Kidney (tissue), 14 donors: Measurements from ENCODE around the gene PNLIPRP2. TPM values are rescaled to one million over a fixed set of nuclear protein-coding genes. Genes with fewer than 3 reads are reported as not detected.

Experiments
- DNase-seq, 5 donors: peaks; one replicate each; pipeline ENCODE4 v3.0.0-alpha.2; 2013 to 2020
- FAIRE-seq: peaks from 2 replicates; lab custom pipeline; 2012; peaks lifted over from hg19 to GRCh38; lab: Jason Lieb, UNC
- H3K27ac ChIP-seq, 2 donors: one replicate each; pipeline ENCODE4 v1.7.0; 2013; ENCODE audit warnings: low read depth in 2 of 2, low read length in 2 of 2, inconsistent platforms in 1 of 2
- H3K27me3 ChIP-seq: one replicate; pipeline ENCODE4 v1.7.1; 2013; ENCODE audit warnings: low read length, inconsistent platforms; ENCODE audit not compliant: control insufficient read depth, insufficient read depth
- H3K36me3 ChIP-seq, 3 donors: one replicate each; pipeline versions ENCODE4 v1.7.0 to v1.7.1; 2013; ENCODE audit warnings: low read length in 3 of 3, control low read depth in 1 of 3, inconsistent platforms in 1 of 3; ENCODE audit not compliant: insufficient read depth in 3 of 3, control insufficient read depth in 2 of 3
- H3K4me1 ChIP-seq, 3 donors: one replicate each; pipeline versions ENCODE4 v1.7.0 to v1.7.1; 2013; ENCODE audit warnings: low read length in 3 of 3, inconsistent platforms in 1 of 3, low read depth in 1 of 3; ENCODE audit not compliant: control insufficient read depth in 2 of 3, insufficient read depth in 2 of 3
- H3K4me3 ChIP-seq, 3 donors: one replicate each; pipeline versions ENCODE4 v1.7.0 to v1.8.1; 2013; ENCODE audit warnings: low read length in 3 of 3, control low read depth in 1 of 3, inconsistent platforms in 1 of 3
- H3K9ac ChIP-seq, 3 donors: one replicate each; pipeline versions ENCODE4 v1.7.0 to v1.7.1; 2013; ENCODE audit warnings: low read length in 3 of 3, control low read depth in 1 of 3, inconsistent platforms in 1 of 3
- H3K9me3 ChIP-seq, 3 donors: one replicate each; pipeline versions ENCODE4 v1.7.0 to v1.7.1; 2013; ENCODE audit warnings: low read length in 3 of 3, control low read depth in 1 of 3, inconsistent platforms in 1 of 3; ENCODE audit not compliant: control insufficient read depth in 2 of 3, insufficient read depth in 1 of 3
- intact Hi-C: fragments of 100-400 bp; cut with DNase I; formaldehyde crosslinking; loops from one replicate; pipeline ENCODE4 v1.11.1; 2022
- polyA plus RNA-seq: library from polyadenylated mRNA; stranded (reverse); fragments of 350-450 nt; fragmentation: Illumina TruSeq; extraction: RNeasy Lipid Tissue Mini Kit (QIAGEN cat#74804); gene quantifications from one replicate; pipeline ENCODE4 v1.2.3, GENCODE V29; 2014; ENCODE audit warnings: low read depth, low replicate concordance; ENCODE audit not compliant: insufficient read depth
- total RNA-seq: library from RNA; stranded (reverse); fragmentation: NEBNext Ultra II Directional; extraction: Animal tissue kit (Norgen Biotek cat#: 25700); gene quantifications from one replicate; pipeline ENCODE4 v1.2.1, GENCODE V29; 2021
- TF ChIP-seq, protein P1 (sequence below): IDR thresholded peaks from 3 replicates; pipeline ENCODE4 v1.5.1; 2012; ENCODE audit warnings: mild to moderate bottlenecking, moderate library complexity, borderline replicate concordance; ENCODE audit not compliant: insufficient read depth; ENCODE audit errors: extremely low read depth
- donor health status: control.
- donor health status: control.
- donor health status: control.
- donor health status: control.
- donor health status: control.
- donor health status: DM: yes; HTN: yes; CAD: no.
- donor health status: Normal renal cell carcinoma (clear cell type).

The PNLIPRP2 gene
- total and polyA plus RNA-seq, 2 donors from 2014 or later: not detected

DNA sequence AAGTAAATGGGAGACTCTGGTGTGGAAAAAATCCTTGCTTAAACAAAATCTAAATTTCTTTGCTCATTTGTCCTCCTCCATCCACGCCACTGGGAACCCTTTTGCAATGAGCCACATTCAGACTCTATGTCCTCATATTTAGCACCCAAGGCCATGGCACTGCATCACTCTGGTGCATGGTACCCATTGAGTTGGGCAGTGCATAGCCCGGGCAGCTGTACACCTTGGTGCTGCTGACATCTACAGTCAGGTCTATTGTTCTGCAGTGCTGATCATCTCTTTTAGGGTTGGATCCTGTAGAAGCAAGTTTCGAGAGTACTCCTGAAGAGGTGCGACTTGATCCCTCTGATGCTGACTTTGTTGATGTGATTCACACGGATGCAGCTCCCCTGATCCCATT is 23.2 kb upstream of the PNLIPRP2 start:
- H3K27ac ChIP-seq: no peak overlapping the region
- no peaks in the 10 kb centered on the region for H3K4me1 ChIP-seq
- H3K4me3 ChIP-seq: no peak overlapping the region
- no peaks in the 10 kb centered on the region for H3K9me3 ChIP-seq
- FAIRE-seq: no peak
- TF ChIP-seq, protein P1, sequence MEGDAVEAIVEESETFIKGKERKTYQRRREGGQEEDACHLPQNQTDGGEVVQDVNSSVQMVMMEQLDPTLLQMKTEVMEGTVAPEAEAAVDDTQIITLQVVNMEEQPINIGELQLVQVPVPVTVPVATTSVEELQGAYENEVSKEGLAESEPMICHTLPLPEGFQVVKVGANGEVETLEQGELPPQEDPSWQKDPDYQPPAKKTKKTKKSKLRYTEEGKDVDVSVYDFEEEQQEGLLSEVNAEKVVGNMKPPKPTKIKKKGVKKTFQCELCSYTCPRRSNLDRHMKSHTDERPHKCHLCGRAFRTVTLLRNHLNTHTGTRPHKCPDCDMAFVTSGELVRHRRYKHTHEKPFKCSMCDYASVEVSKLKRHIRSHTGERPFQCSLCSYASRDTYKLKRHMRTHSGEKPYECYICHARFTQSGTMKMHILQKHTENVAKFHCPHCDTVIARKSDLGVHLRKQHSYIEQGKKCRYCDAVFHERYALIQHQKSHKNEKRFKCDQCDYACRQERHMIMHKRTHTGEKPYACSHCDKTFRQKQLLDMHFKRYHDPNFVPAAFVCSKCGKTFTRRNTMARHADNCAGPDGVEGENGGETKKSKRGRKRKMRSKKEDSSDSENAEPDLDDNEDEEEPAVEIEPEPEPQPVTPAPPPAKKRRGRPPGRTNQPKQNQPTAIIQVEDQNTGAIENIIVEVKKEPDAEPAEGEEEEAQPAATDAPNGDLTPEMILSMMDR: no peak
- no peak for DNase-seq
- H3K9ac ChIP-seq: no peak overlapping the region
- H3K36me3 ChIP-seq: no peaks in the 10 kb centered on the region
- H3K27me3 ChIP-seq: no peaks in the 10 kb centered on the region
- intact Hi-C loops: no loop called here

DNA sequence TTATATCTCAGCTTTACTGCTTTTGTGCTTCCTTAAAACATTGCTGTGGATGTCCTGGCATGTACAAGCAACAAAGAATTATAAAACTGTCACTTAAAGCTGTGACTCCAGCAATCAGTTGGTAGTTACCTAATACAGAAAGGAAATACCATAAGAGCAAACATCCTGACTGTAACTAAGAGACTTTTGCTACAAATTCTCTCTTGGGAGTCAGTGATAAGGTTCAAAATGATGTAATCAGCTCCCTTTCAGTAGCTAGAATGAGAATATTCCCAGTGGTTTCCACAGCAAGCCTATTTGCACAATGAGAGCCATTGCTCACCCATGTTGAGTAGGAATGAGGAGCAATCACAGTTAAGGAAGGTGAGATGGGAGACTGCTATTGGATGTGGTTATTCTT is 22.4 kb upstream of the PNLIPRP2 start:
- TF ChIP-seq, protein P1: no peak
- peak in 1 of 5 donors; percentile 15 for DNase-seq

DNA sequence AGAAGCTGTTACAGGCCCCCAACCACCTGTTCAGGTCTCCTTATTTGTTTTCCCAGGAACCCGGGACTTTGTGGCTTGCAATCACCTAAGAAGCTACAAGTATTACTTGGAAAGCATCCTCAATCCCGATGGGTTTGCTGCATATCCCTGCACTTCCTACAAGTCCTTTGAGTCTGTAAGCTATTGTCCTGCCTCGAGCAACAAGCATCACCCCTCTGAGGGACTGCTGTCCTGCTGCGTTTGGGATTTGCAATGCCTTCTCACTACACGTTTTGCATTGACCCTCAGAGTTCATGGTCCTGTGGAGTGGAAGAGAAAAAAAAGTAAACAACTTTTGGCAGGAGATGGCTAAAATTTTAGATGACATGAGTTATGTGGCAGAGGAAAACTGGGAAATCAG is 20.8 kb upstream of the PNLIPRP2 start:
- DNase-seq (no peak), FAIRE-seq (no peak)
- H3K9ac ChIP-seq: no peak overlapping the region
- no peak overlapping the region for H3K27ac ChIP-seq
- no peaks in the 10 kb centered on the region for H3K9me3 ChIP-seq
- no peaks in the 10 kb centered on the region for H3K4me1 ChIP-seq
- intact Hi-C loops: no loop called here
- no peaks in the 10 kb centered on the region for H3K27me3 ChIP-seq
- no peak overlapping the region for H3K4me3 ChIP-seq
- TF ChIP-seq, protein P1: no peak
- H3K36me3 ChIP-seq: no peaks in the 10 kb centered on the region

More for the DNA sequence above, 22.4 kb upstream of the PNLIPRP2 start:
- Histone ChIP-seq H3K27ac (no peak overlapping the region), H3K9me3 (no peaks in the 10 kb centered on the region), H3K9ac (no peak overlapping the region), H3K4me3 (no peak overlapping the region), H3K27me3 (no peaks in the 10 kb centered on the region), H3K36me3 (no peaks in the 10 kb centered on the region), H3K4me1 (no peaks in the 10 kb centered on the region)
- intact Hi-C loops: no loop called here
- FAIRE-seq: no peak

DNA sequence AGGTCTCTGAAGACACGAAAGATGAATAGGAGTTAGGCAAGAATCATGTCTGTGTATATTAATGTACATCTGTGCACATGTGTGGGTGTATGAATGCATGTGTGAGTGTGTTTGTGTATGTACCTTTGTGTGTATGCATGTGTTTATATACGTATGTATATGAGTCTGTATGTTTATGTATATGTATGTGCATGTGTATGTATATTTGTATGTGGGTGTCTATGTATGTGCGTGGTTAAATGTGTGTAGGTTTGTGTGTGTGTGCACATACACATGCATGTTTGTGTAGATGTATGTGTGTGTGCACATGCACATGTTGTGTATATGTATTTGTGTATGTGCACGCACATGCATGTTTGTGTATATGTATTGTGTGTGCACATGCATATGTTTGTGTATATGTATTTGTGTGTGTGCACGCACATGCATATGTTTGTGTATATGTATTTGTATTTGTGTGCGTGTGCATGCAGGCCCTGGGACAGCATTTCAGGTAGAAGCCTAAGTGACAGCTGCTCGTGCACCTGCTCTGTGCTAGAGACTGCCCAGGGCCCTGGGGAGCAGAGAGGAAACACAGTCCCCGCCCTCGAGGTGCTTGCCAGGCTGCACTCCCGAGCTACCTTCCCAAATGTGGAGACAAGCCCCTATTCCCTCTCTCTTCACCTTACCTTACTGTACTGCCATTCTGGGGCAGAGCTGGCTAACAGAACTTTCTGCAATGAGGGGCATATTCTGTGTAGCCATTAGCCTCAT is 17.9 kb upstream of the PNLIPRP2 start:
- H3K4me3 ChIP-seq: no peak overlapping the region
- H3K27me3 ChIP-seq: no peaks in the 10 kb centered on the region
- TF ChIP-seq, protein P1: no peak
- no peaks in the 10 kb centered on the region for H3K9me3 ChIP-seq
- no peak overlapping the region for H3K27ac ChIP-seq
- FAIRE-seq (no peak), DNase-seq (no peak)
- no peaks in the 10 kb centered on the region for H3K36me3 ChIP-seq
- no peak overlapping the region for H3K9ac ChIP-seq
- no peaks in the 10 kb centered on the region for H3K4me1 ChIP-seq
- intact Hi-C loops: no loop called here
